Activated T-helper 1 cell treated with Interleukin-2 at 50 U/mL for 16 hours (primary cell): ENCODE measurements around the gene CTSZ.
"Not testable (repeated sequence)": the region's sequence is repeated elsewhere in the genome, so short reads cannot be mapped to it uniquely, and the experiment has no call there.

Experiments
- DNase-seq: peaks from one replicate; pipeline ENCODE4 v3.0.0-alpha.2; 2020; ENCODE audit warnings: low read depth

CTSZ gene

GRCh38 chr20:58996226-58996611 is 10.8 kb downstream of the CTSZ start:
- no peak for DNase-seq

- DNase-seq, result no peak
Measured at GRCh38 chr20:58995461-58996225, 11.4 kb downstream of the CTSZ start.

- no peak for DNase-seq
Measured at GRCh38 chr20:58994390-58995159, 12.5 kb downstream of the CTSZ start.

GRCh38 chr20:58993332-58994248 is 13.5 kb downstream of the CTSZ start:
- no peak for DNase-seq

GRCh38 chr20:58992911-58993310 is 14.1 kb downstream of the CTSZ start:
- DNase-seq, result no peak

GRCh38 chr20:58991715-58992114 is 15.3 kb downstream of the CTSZ start:
- DNase-seq, result no peak

GRCh38 chr20:58990651-58991445 is 16.2 kb downstream of the CTSZ start:
- DNase-seq, result no peak

- no peak for DNase-seq
Measured at GRCh38 chr20:58989196-58989595, 17.9 kb downstream of the CTSZ start.

GRCh38 chr20:58988565-58988882 is 18.5 kb downstream of the CTSZ start:
- DNase-seq, result no peak

GRCh38 chr20:58987790-58988564 is 19.1 kb downstream of the CTSZ start:
- no peak for DNase-seq

GRCh38 chr20:58986968-58987517 is 20.0 kb downstream of the CTSZ start:
- DNase-seq, result no peak

GRCh38 chr20:58986286-58986967 is 20.6 kb downstream of the CTSZ start:
- no peak for DNase-seq

- DNase-seq, result no peak
Measured at GRCh38 chr20:58985656-58986055, 21.4 kb downstream of the CTSZ start.

- DNase-seq, result no peak
Measured at GRCh38 chr20:58984691-58985090, 22.4 kb downstream of the CTSZ start.

- not testable (repeated sequence) for DNase-seq
Measured at GRCh38 chr20:58983115-58983468, 24.0 kb downstream of the CTSZ start.

- DNase-seq, result no peak
Measured at GRCh38 chr20:58982406-58983114, 24.5 kb downstream of the CTSZ start.

GRCh38 chr20:58981628-58982364 is 25.3 kb downstream of the CTSZ start:
- no peak for DNase-seq

- DNase-seq, result peak; percentile 84
Measured at GRCh38 chr20:58980711-58981627, 26.1 kb downstream of the CTSZ start, which contains the start of gene NELFCD. Gene NELFCD (plus strand): TSS chr20:58981256. CDS start chr20:58981310, 54 bp downstream.
